PC-3 (cell line): ENCODE results near the gene FYN. TPM values are rescaled to one million over a fixed set of nuclear protein-coding genes. Genes with fewer than 3 reads are reported as not detected.

ENCODE experiments used
- ATAC-seq: fragments of 200-7000 bp; cut with Tn5 transposase; 2 replicates; pipeline ENCODE4 v1.9.1; 2020; ENCODE audit warnings: mild to moderate bottlenecking, moderate library complexity
- BruUV-seq: library from RNA; stranded (reverse); fragments of 400-500 nt; replicated peaks from 2 replicates; lab custom pipeline; 2021; lab: Mats Ljungman, UMichigan
- CTCF ChIA-PET: fragments of 300-600 bp; sonication (Branson Sonifier 250); formaldehyde crosslinking; loops from one replicate; lab custom pipeline; 2022; ENCODE audit warnings: antibody characterized with exemption; lab: Charles Lee
- POLR2A ChIA-PET: fragments of 300-600 bp; sonication (Branson Sonifier 250); formaldehyde crosslinking; loops from one replicate; lab custom pipeline; 2022; ENCODE audit warnings: antibody characterized with exemption; ENCODE audit not compliant: unreplicated experiment; lab: Charles Lee
- DNase-seq: peaks from one replicate; pipeline ENCODE4 v3.0.0-alpha.2; 2015
- H2AFZ ChIP-seq: fragments of 300-600 bp; sonication (generic); 2 replicates; pipeline ENCODE4 v1.6.0; 2016; ENCODE audit warnings: antibody characterized with exemption, low read length
- H3F3A ChIP-seq: fragments of 300-600 bp; sonication (generic); one replicate; pipeline ENCODE4 v1.6.0; 2017; ENCODE audit warnings: antibody characterized with exemption, low read length, control low read depth, mild to moderate bottlenecking; ENCODE audit not compliant: unreplicated experiment
- H3K27ac ChIP-seq: fragments of 300-600 bp; sonication (generic); 2 replicates; pipeline ENCODE4 v1.5.1; 2016; ENCODE audit warnings: mild to moderate bottlenecking, low read length
- H3K27me3 ChIP-seq: fragments of 300-600 bp; sonication (generic); 2 replicates; pipeline ENCODE4 v1.6.1; 2016; ENCODE audit warnings: low read length, mixed read lengths
- H3K36me3 ChIP-seq: fragments of 300-600 bp; sonication (generic); 2 replicates; pipeline ENCODE4 v1.6.1; 2016; ENCODE audit warnings: low read depth, mixed run types, low read length, mixed read lengths
- H3K4me1 ChIP-seq: fragments of 300-600 bp; sonication (generic); 2 replicates; pipeline ENCODE4 v1.5.1; 2016; ENCODE audit warnings: low read length; ENCODE audit not compliant: insufficient read depth
- H3K4me2 ChIP-seq: fragments of 300-600 bp; sonication (generic); 2 replicates; pipeline ENCODE4 v1.6.0; 2016; ENCODE audit warnings: low read length
- H3K4me3 ChIP-seq: fragments of 300-600 bp; sonication (generic); 2 replicates; pipeline ENCODE4 v1.5.1; 2016; ENCODE audit warnings: mild to moderate bottlenecking, low read length, mixed read lengths
- H3K79me2 ChIP-seq: fragments of 300-600 bp; sonication (generic); 2 replicates; pipeline ENCODE4 v1.6.1; 2017; ENCODE audit warnings: low read length, mixed read lengths
- H3K9ac ChIP-seq: fragments of 300-600 bp; sonication (generic); 2 replicates; pipeline ENCODE4 v1.6.0; 2016; ENCODE audit warnings: mild to moderate bottlenecking, low read length
- H3K9me2 ChIP-seq: fragments of 300-600 bp; sonication (generic); replicated peaks from 2 replicates; pipeline ENCODE4 v1.6.1; 2016; ENCODE audit warnings: mixed run types, low read length, mixed read lengths
- H3K9me3 ChIP-seq: fragments of 300-600 bp; sonication (generic); 2 replicates; pipeline ENCODE4 v1.6.1; 2016; ENCODE audit warnings: low read length, mixed read lengths
- H4K20me1 ChIP-seq: fragments of 300-600 bp; sonication (generic); 2 replicates; pipeline ENCODE4 v1.6.1; 2016; ENCODE audit warnings: low read length, mixed read lengths
- EZH2 ChIP-seq: fragments of 300-600 bp; sonication (generic); IDR thresholded peaks from one replicate; pipeline ENCODE4 v1.6.1; 2017; ENCODE audit warnings: antibody characterized with exemption, mild to moderate bottlenecking, low read length; ENCODE audit not compliant: unreplicated experiment
- EZH2phosphoT487 ChIP-seq: fragments of 300-600 bp; sonication (generic); IDR thresholded peaks from 2 replicates; pipeline ENCODE4 v1.6.1; 2018; ENCODE audit warnings: mild to moderate bottlenecking, antibody characterized with exemption, low read length, borderline replicate concordance
- intact Hi-C: fragments of 100-400 bp; cut with micrococcal nuclease; formaldehyde crosslinking; loops from 2 replicates; pipeline ENCODE4 v1.9.0; 2023
- total RNA-seq: library from RNA; depleted of rRNA; stranded (reverse); fragments of >200 nt; gene quantifications from 2 replicates; pipeline ENCODE4 v1.2.3, GENCODE V29; 2014
- TF ChIP-seq, protein P1 (sequence below): fragments of 300-600 bp; sonication (generic); conservative IDR thresholded peaks from 2 replicates; pipeline ENCODE4 v1.5.1; 2017; ENCODE audit warnings: antibody characterized with exemption, low read depth, mild to moderate bottlenecking, low read length

FYN gene
- total RNA-seq, 1 experiment from 2014 or later = 27.6 TPM

DNA sequence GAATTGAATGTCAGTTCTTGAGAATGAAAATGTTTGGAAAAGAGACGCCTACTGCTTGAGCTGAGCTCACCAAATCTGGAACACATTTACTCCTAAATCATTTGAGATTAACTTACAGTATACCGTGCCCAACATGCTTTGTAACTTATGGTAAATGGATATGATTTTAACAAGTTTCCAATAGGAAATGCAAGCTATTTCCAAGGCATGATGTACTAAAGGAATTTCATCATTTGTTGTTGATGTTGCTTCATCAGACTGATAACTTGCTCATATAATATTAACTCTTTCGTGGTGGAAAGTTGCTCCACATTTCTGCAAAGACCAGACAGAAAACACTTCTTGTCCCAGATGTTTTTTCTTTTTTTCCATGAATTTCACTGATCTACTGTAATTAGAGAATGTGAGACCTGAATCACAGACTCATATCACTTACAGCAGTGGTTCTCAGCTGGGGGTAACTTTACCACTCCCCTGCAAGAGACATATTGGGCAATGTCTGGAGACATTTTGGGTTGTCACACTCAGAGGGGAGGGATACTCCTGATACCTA lies 151.0 kb downstream of the FYN start:
- DNase-seq (peak; percentile 3), ATAC-seq (no peak)
- Histone ChIP-seq H3K9ac (no peak overlapping the region), H3K9me3 (no peaks in the 10 kb centered on the region), H3K9me2 (no peaks in the 10 kb centered on the region), H3K27me3 (no peaks in the 10 kb centered on the region), H3K79me2 (no peaks in the 10 kb centered on the region), H3K4me1 (no peaks in the 10 kb centered on the region), H3K4me2 (no peak overlapping the region), H3K27ac (no peak overlapping the region), H3K36me3 (no peaks in the 10 kb centered on the region), H3F3A (no peaks in the 10 kb centered on the region), H4K20me1 (no peaks in the 10 kb centered on the region), H2AFZ (no peak overlapping the region), H3K4me3 (no peak overlapping the region)
- no TSS peak for BruUV-seq
- ChIA-PET POLR2A (no interaction called here), CTCF (interaction anchor here (0.6 kb wide), 2 partner anchors 251 to 273 kb away, joined by 3 to 5 read pairs; no protein-coding TSS in a partner anchor)
- intact Hi-C loops = no loop called here
- no peak for TF ChIP-seq EZH2phosphoT487
- TF ChIP-seq, protein P1, sequence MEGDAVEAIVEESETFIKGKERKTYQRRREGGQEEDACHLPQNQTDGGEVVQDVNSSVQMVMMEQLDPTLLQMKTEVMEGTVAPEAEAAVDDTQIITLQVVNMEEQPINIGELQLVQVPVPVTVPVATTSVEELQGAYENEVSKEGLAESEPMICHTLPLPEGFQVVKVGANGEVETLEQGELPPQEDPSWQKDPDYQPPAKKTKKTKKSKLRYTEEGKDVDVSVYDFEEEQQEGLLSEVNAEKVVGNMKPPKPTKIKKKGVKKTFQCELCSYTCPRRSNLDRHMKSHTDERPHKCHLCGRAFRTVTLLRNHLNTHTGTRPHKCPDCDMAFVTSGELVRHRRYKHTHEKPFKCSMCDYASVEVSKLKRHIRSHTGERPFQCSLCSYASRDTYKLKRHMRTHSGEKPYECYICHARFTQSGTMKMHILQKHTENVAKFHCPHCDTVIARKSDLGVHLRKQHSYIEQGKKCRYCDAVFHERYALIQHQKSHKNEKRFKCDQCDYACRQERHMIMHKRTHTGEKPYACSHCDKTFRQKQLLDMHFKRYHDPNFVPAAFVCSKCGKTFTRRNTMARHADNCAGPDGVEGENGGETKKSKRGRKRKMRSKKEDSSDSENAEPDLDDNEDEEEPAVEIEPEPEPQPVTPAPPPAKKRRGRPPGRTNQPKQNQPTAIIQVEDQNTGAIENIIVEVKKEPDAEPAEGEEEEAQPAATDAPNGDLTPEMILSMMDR = no peak

DNA sequence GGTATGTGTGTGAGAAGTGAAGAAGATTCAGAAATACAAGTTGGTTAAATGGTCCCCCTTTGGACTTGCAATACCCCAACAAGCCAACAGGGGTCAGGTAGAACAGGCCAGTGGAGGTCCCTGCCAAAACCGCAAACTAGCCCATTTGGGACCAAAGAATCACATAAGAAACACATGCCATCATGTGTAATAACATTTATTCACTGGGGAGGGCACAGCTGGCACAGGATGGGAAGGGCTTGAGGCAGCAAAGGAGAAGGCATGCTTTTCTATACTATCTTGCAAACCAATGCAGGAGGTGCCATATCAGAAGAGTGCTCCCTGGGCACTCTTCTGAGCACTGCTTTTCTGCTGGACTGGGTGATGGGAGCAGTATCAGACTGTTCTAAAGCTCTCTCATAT lies 151.5 kb downstream of the FYN start:
- H3K4me3 ChIP-seq = no peak overlapping the region
- H3K36me3 ChIP-seq = no peaks in the 10 kb centered on the region
- no peaks in the 10 kb centered on the region for H3F3A ChIP-seq
- ATAC-seq (no peak; the same call in 1 of the 2 replicates), DNase-seq (peak; percentile 62)
- no peaks in the 10 kb centered on the region for H3K27me3 ChIP-seq
- no peak overlapping the region for H3K4me2 ChIP-seq
- H3K9me2 ChIP-seq = no peaks in the 10 kb centered on the region
- no peak overlapping the region for H2AFZ ChIP-seq
- no peak for TF ChIP-seq EZH2
- TF ChIP-seq, protein P1 = peak; percentile 67
- intact Hi-C loops = no loop called here
- no peak overlapping the region for H3K9ac ChIP-seq
- H3K79me2 ChIP-seq = no peaks in the 10 kb centered on the region
- BruUV-seq = no TSS peak
- no peak overlapping the region for H3K27ac ChIP-seq
- no peaks in the 10 kb centered on the region for H4K20me1 ChIP-seq
- H3K9me3 ChIP-seq = no peaks in the 10 kb centered on the region
- CTCF ChIA-PET = interaction anchor here (0.6 kb wide), 2 partner anchors 252 to 274 kb away, joined by 3 to 5 read pairs; no protein-coding TSS in a partner anchor
- no peaks in the 10 kb centered on the region for H3K4me1 ChIP-seq
- POLR2A ChIA-PET = no interaction called here

DNA sequence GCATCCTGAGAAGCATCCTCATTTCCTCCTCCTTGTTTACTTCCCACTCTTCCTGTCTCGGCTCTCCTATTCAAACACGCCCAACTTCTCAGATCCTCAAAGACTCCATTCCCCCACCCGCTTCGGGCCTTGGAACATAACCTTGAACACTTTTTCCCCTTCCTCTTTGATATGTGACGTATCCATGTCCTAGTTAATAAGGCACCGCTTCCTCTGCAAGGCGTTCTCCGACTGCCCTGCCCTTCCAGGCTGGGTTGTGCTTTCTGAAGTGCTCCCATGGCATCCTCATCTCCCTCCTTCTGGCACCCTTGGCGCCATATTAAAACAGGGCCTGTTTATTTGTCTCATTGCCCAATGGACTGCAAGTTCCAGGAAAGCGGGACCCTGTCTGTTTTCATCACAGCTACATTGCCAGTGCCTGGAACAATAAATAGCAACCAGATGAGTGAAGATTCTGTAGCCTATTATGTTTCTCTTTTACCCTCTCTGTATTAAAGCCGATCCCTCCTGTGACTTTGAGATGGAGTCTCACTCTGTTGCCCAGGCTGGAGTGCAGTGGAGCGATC lies 152.2 kb downstream of the FYN start:
- Histone ChIP-seq H3K4me3 (no peak overlapping the region), H3K4me2 (no peak overlapping the region), H2AFZ (no peak overlapping the region), H3K79me2 (no peaks in the 10 kb centered on the region), H3K9me2 (no peaks in the 10 kb centered on the region), H4K20me1 (no peaks in the 10 kb centered on the region), H3K36me3 (no peaks in the 10 kb centered on the region), H3K9me3 (no peaks in the 10 kb centered on the region), H3K27me3 (no peaks in the 10 kb centered on the region), H3K9ac (no peak overlapping the region), H3F3A (no peaks in the 10 kb centered on the region), H3K4me1 (no peaks in the 10 kb centered on the region), H3K27ac (no peak overlapping the region)
- intact Hi-C loops = no loop called here
- no peak for TF ChIP-seq EZH2phosphoT487
- TF ChIP-seq EZH2 = no peak
- ATAC-seq (no peak), DNase-seq (no peak)
- no TSS peak for BruUV-seq
- ChIA-PET CTCF (no interaction called here), POLR2A (no interaction called here)
